Measurements from ENCODE around the gene ATP6V0B. TPM values are rescaled to one million over a fixed set of nuclear protein-coding genes. Genes with fewer than 3 reads are reported as not detected.

ATP6V0B gene
- total and polyA plus RNA-seq, 2 donors (not counting 1 experiment from before 2014, with no cell fraction given), result 91.0 to 198 TPM

DNA sequence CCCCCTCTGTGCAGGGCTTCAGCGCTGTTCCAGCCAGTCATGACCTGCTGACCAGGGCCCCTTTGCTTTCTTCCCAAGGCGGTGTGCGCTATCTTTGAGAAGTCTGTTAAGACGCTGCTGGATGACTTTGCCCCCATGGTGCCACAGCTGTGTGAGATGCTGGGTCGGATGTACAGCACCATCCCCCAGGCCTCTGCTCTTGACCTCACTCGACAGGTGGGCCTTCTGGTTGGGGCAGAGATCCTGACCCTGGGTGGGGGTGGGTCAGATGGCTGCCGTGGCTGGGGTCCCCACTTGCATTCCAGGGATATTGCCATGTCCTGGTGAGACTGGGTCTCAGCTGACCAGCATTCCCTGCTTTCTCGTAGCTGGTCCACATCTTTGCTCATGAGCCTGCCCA, 14.0 kb upstream of the ATP6V0B start:
- H3K4me2 ChIP-seq (replicated peaks; ENCODE audit: low read depth, low read length, poor library complexity, severe bottlenecking), result no peak overlapping the region
- Mint-ChIP-seq H3K27ac (no peak overlapping the region), H3K9me3 (ENCODE audit: insufficient read depth) (no peaks in the 10 kb centered on the region), H3K4me1 (no peaks in the 10 kb centered on the region), H3K4me3 (no peak overlapping the region), H3K27me3 (no peaks in the 10 kb centered on the region)
- H3K36me3 ChIP-seq (replicated peaks in 1 of 2; ENCODE audit: control extremely low read depth in 1 of 2, control insufficient read depth in 1 of 2, extremely low read depth in 1 of 2, insufficient read depth in 2 of 2, low read length in 1 of 2), result peaks cover 0 to 23% of the 10 kb centered on the region in 2 experiments
- H3K4me1 ChIP-seq (ENCODE audit: control insufficient read depth in 2 of 2, insufficient read depth in 2 of 2, low read length in 2 of 2), result no peaks in the 10 kb centered on the region
- H3K27me3 ChIP-seq (replicated peaks in 1 of 4; ENCODE audit: control extremely low read depth in 1 of 4, control insufficient read depth in 3 of 4, insufficient read depth in 4 of 4, low read length in 3 of 4), result no peaks in the 10 kb centered on the region
- no peak overlapping the region for H3K9ac ChIP-seq (ENCODE audit: low read length)
- H3K4me3 ChIP-seq (ENCODE audit: control extremely low read depth in 1 of 5, extremely low read depth in 1 of 5, insufficient read depth in 1 of 5, low read depth in 2 of 5, low read length in 4 of 5), result no peak overlapping the region
- ATAC-seq (ENCODE audit: low read depth) (no peak), DNase-seq (no peak)
- 98% methylated on average over 6 of the region's 8 CpGs for WGBS (ENCODE audit: insufficient coverage)
- ChIA-PET POLR2A (no interaction called here), CTCF (no interaction called here)
- no peaks in the 10 kb centered on the region for H4K20me1 ChIP-seq (ENCODE audit: control insufficient read depth, insufficient read depth, low read length, poor library complexity, severe bottlenecking)
- H3K9me3 ChIP-seq (ENCODE audit: control extremely low read depth in 1 of 3, control insufficient read depth in 2 of 3, insufficient read depth in 1 of 3, low read length in 2 of 3), result no peaks in the 10 kb centered on the region
- H3K27ac ChIP-seq (ENCODE audit: low read length in 2 of 2), result no peak overlapping the region
- H3K79me2 ChIP-seq (ENCODE audit: control insufficient read depth, insufficient read depth, low read length), result no peaks in the 10 kb centered on the region
- no peak overlapping the region for H2AFZ ChIP-seq (ENCODE audit: insufficient read depth, low read depth, low read length, poor library complexity, severe bottlenecking)
- TF ChIP-seq, protein P1, sequence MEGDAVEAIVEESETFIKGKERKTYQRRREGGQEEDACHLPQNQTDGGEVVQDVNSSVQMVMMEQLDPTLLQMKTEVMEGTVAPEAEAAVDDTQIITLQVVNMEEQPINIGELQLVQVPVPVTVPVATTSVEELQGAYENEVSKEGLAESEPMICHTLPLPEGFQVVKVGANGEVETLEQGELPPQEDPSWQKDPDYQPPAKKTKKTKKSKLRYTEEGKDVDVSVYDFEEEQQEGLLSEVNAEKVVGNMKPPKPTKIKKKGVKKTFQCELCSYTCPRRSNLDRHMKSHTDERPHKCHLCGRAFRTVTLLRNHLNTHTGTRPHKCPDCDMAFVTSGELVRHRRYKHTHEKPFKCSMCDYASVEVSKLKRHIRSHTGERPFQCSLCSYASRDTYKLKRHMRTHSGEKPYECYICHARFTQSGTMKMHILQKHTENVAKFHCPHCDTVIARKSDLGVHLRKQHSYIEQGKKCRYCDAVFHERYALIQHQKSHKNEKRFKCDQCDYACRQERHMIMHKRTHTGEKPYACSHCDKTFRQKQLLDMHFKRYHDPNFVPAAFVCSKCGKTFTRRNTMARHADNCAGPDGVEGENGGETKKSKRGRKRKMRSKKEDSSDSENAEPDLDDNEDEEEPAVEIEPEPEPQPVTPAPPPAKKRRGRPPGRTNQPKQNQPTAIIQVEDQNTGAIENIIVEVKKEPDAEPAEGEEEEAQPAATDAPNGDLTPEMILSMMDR (IDR thresholded peaks at IDR 0.05), result no peak
- TF ChIP-seq EZH2 (IDR thresholded peaks at IDR 0.05; ENCODE audit: borderline replicate concordance, insufficient read depth, low read depth, low read length, poor library complexity, severe bottlenecking), result no peak
- intact Hi-C loops (cut with micrococcal nuclease), result no loop called here

DNA sequence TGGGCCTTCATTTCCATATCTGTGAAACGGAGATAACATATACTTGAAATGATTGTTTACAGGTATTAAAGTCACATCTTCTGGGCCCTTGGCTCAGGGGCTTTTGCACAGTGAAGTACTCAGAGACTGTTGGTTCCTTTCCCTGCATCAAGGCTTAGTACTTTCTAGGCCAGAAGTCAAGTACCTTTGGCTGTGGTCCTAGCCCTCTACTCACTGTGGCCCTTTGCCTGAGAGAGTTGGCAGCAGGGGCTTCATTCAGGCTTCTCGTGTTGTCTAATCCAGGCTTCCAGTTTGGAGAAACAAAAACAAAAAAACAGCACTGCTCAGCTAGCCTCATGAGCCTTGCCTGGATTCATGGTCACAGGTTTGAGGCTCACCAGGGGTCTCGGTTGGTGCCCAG, 13.1 kb upstream of the ATP6V0B start:
- no peak for DNase-seq
- ATAC-seq (ENCODE audit: low read depth), result no peak
- Mint-ChIP-seq H3K27ac (no peak overlapping the region), H3K27me3 (no peaks in the 10 kb centered on the region), H3K4me1 (no peaks in the 10 kb centered on the region), H3K9me3 (ENCODE audit: insufficient read depth) (no peaks in the 10 kb centered on the region), H3K4me3 (no peak overlapping the region)
- Histone ChIP-seq H3K27me3 (replicated peaks in 1 of 4; ENCODE audit: control extremely low read depth in 1 of 4, control insufficient read depth in 3 of 4, insufficient read depth in 4 of 4, low read length in 3 of 4) (no peaks in the 10 kb centered on the region), H3K9me3 (ENCODE audit: control extremely low read depth in 1 of 3, control insufficient read depth in 2 of 3, insufficient read depth in 1 of 3, low read length in 2 of 3) (no peaks in the 10 kb centered on the region), H3K27ac (ENCODE audit: low read length in 2 of 2) (no peak overlapping the region), H3K4me1 (ENCODE audit: control insufficient read depth in 2 of 2, insufficient read depth in 2 of 2, low read length in 2 of 2) (no peaks in the 10 kb centered on the region), H3K4me2 (replicated peaks; ENCODE audit: low read depth, low read length, poor library complexity, severe bottlenecking) (no peak overlapping the region), H4K20me1 (ENCODE audit: control insufficient read depth, insufficient read depth, low read length, poor library complexity, severe bottlenecking) (no peaks in the 10 kb centered on the region), H3K9ac (ENCODE audit: low read length) (no peak overlapping the region), H2AFZ (ENCODE audit: insufficient read depth, low read depth, low read length, poor library complexity, severe bottlenecking) (no peak overlapping the region), H3K4me3 (ENCODE audit: control extremely low read depth in 1 of 5, extremely low read depth in 1 of 5, insufficient read depth in 1 of 5, low read depth in 2 of 5, low read length in 4 of 5) (no peak overlapping the region), H3K36me3 (replicated peaks in 1 of 2; ENCODE audit: control extremely low read depth in 1 of 2, control insufficient read depth in 1 of 2, extremely low read depth in 1 of 2, insufficient read depth in 2 of 2, low read length in 1 of 2) (peaks cover 0 to 21% of the 10 kb centered on the region in 2 experiments), H3K79me2 (ENCODE audit: control insufficient read depth, insufficient read depth, low read length) (no peaks in the 10 kb centered on the region)
- no peak for TF ChIP-seq EZH2 (IDR thresholded peaks at IDR 0.05; ENCODE audit: borderline replicate concordance, insufficient read depth, low read depth, low read length, poor library complexity, severe bottlenecking)
- TF ChIP-seq, protein P1 (IDR thresholded peaks at IDR 0.05), result no peak
- 94% methylated on average over 2 of the region's 3 CpGs for WGBS (ENCODE audit: insufficient coverage)
- CTCF ChIA-PET, result no interaction called here
- intact Hi-C loops (cut with micrococcal nuclease), result no loop called here
- POLR2A ChIA-PET, result no interaction called here

Measured in B cell (primary cell).